ENCODE data around the gene ACTR2. TPM values are rescaled to one million over a fixed set of nuclear protein-coding genes. Genes with fewer than 3 reads are reported as not detected.

The ACTR2 gene
- polyA plus RNA-seq, 6 donors from 2014 or later, result 345 to 395 (median 383) TPM

- H3K9me3 Mint-ChIP-seq, result no peaks in the 10 kb centered on the region
- H3K27me3 Mint-ChIP-seq, result no peaks in the 10 kb centered on the region
- H3K27ac Mint-ChIP-seq, result peak overlapping the region in 2 of 6 donors; percentile 4 to 16
- DNase-seq, result no peak
- no peak for ATAC-seq (ENCODE audit: low read depth in 2 of 2)
- no peak overlapping the region for H3K4me3 Mint-ChIP-seq
- H3K4me1 Mint-ChIP-seq, result peaks cover 6 to 14% (median 11%) of the 10 kb centered on the region in 3 donors
- H3K36me3 Mint-ChIP-seq, result peaks cover 0 to 7% of the 10 kb centered on the region in 2 donors
These were observed 47.7 kb downstream of the ACTR2 start for GRCh38 chr2:65275141-65275915.

GRCh38 chr2:65276609-65277008, 49.0 kb downstream of the ACTR2 start:
- DNase-seq (no peak), ATAC-seq (ENCODE audit: low read depth in 2 of 2) (no peak)
- Mint-ChIP-seq H3K27me3 (no peaks in the 10 kb centered on the region), H3K9me3 (no peaks in the 10 kb centered on the region), H3K4me1 (peaks cover 6 to 14% (median 11%) of the 10 kb centered on the region in 3 donors), H3K4me3 (no peak overlapping the region), H3K27ac (peak overlapping the region in 1 of 6 donors; percentile 87), H3K36me3 (peaks cover 0 to 7% of the 10 kb centered on the region in 2 donors)

GRCh38 chr2:65277118-65277517, 49.5 kb downstream of the ACTR2 start:
- Mint-ChIP-seq H3K27ac (peak overlapping the region in 1 of 6 donors; percentile 26), H3K36me3 (peaks cover 0 to 7% of the 10 kb centered on the region in 2 donors), H3K9me3 (no peaks in the 10 kb centered on the region), H3K4me3 (no peak overlapping the region), H3K27me3 (no peaks in the 10 kb centered on the region), H3K4me1 (peaks cover 6 to 14% (median 11%) of the 10 kb centered on the region in 3 donors)
- no peak for ATAC-seq (ENCODE audit: low read depth in 2 of 2)
- no peak for DNase-seq

- no peak overlapping the region for H3K27ac Mint-ChIP-seq
These were observed 50.3 kb downstream of the ACTR2 start for GRCh38 chr2:65277791-65278483.

GRCh38 chr2:65278531-65278981, 50.9 kb downstream of the ACTR2 start:
- no peak for DNase-seq
- ATAC-seq (ENCODE audit: low read depth in 2 of 2), result no peak
- Mint-ChIP-seq H3K27me3 (no peaks in the 10 kb centered on the region), H3K4me1 (peaks cover 6 to 14% (median 11%) of the 10 kb centered on the region in 3 donors), H3K4me3 (no peak overlapping the region), H3K9me3 (no peaks in the 10 kb centered on the region), H3K36me3 (no peaks in the 10 kb centered on the region), H3K27ac (peak overlapping the region in 2 of 6 donors; percentile 9 to 89)

More at GRCh38 chr2:65277791-65278483, 50.3 kb downstream of the ACTR2 start:
- Mint-ChIP-seq H3K4me3 (no peak overlapping the region), H3K36me3 (no peaks in the 10 kb centered on the region), H3K27me3 (no peaks in the 10 kb centered on the region), H3K9me3 (no peaks in the 10 kb centered on the region), H3K4me1 (peaks cover 6 to 14% (median 11%) of the 10 kb centered on the region in 3 donors)
- ATAC-seq (ENCODE audit: low read depth in 2 of 2) (no peak), DNase-seq (no peak)

- Mint-ChIP-seq H3K4me3 (no peak overlapping the region), H3K36me3 (no peaks in the 10 kb centered on the region), H3K27me3 (peaks cover 0 to 4% (median 0%) of the 10 kb centered on the region in 3 donors), H3K4me1 (peaks cover 6 to 14% (median 11%) of the 10 kb centered on the region in 3 donors), H3K27ac (peak overlapping the region in 1 of 6 donors; percentile 41), H3K9me3 (no peaks in the 10 kb centered on the region)
- DNase-seq, result no peak
- no peak for ATAC-seq (ENCODE audit: low read depth in 2 of 2)
These were observed 52.1 kb downstream of the ACTR2 start for GRCh38 chr2:65279756-65280155.

GRCh38 chr2:65281627-65282351, 54.2 kb downstream of the ACTR2 start:
- Mint-ChIP-seq H3K36me3 (no peaks in the 10 kb centered on the region), H3K27ac (no peak overlapping the region), H3K4me3 (no peak overlapping the region), H3K4me1 (peaks cover 6 to 14% (median 7%) of the 10 kb centered on the region in 3 donors), H3K27me3 (peaks cover 0 to 4% (median 0%) of the 10 kb centered on the region in 3 donors), H3K9me3 (no peaks in the 10 kb centered on the region)
- DNase-seq, result no peak
- no peak for ATAC-seq (ENCODE audit: low read depth in 2 of 2)

- no peaks in the 10 kb centered on the region for H3K9me3 Mint-ChIP-seq
These were observed 54.9 kb downstream of the ACTR2 start for GRCh38 chr2:65282477-65283053.

GRCh38 chr2:65287364-65287763, 59.7 kb downstream of the ACTR2 start:
- no peaks in the 10 kb centered on the region for H3K36me3 Mint-ChIP-seq
- DNase-seq (no peak), ATAC-seq (ENCODE audit: low read depth in 2 of 2) (no peak)
- no peaks in the 10 kb centered on the region for H3K4me1 Mint-ChIP-seq
- H3K27me3 Mint-ChIP-seq, result peaks cover 0 to 11% (median 0%) of the 10 kb centered on the region in 3 donors
- no peak overlapping the region for H3K4me3 Mint-ChIP-seq
- H3K27ac Mint-ChIP-seq, result no peak overlapping the region
- no peaks in the 10 kb centered on the region for H3K9me3 Mint-ChIP-seq

More at GRCh38 chr2:65282477-65283053, 54.9 kb downstream of the ACTR2 start:
- Mint-ChIP-seq H3K27ac (no peak overlapping the region), H3K4me1 (peaks cover 6 to 14% (median 7%) of the 10 kb centered on the region in 3 donors), H3K27me3 (peaks cover 0 to 4% (median 0%) of the 10 kb centered on the region in 3 donors), H3K4me3 (no peak overlapping the region), H3K36me3 (no peaks in the 10 kb centered on the region)
- ATAC-seq (ENCODE audit: low read depth in 2 of 2) (no peak), DNase-seq (no peak)

- ATAC-seq (ENCODE audit: low read depth in 2 of 2) (no peak), DNase-seq (no peak)
- no peak overlapping the region for H3K4me3 Mint-ChIP-seq
- no peak overlapping the region for H3K27ac Mint-ChIP-seq
- peaks cover 0 to 13% (median 5%) of the 10 kb centered on the region in 3 donors for H3K27me3 Mint-ChIP-seq
- H3K4me1 Mint-ChIP-seq, result no peaks in the 10 kb centered on the region
- H3K36me3 Mint-ChIP-seq, result no peaks in the 10 kb centered on the region
- H3K9me3 Mint-ChIP-seq, result no peaks in the 10 kb centered on the region
These were observed 63.8 kb downstream of the ACTR2 start for GRCh38 chr2:65291216-65292105.

- H3K36me3 Mint-ChIP-seq, result no peaks in the 10 kb centered on the region
- H3K27ac Mint-ChIP-seq, result no peak overlapping the region
- no peaks in the 10 kb centered on the region for H3K9me3 Mint-ChIP-seq
- ATAC-seq (ENCODE audit: low read depth in 2 of 2), result no peak
- H3K27me3 Mint-ChIP-seq, result peaks cover 0 to 13% (median 5%) of the 10 kb centered on the region in 3 donors
- DNase-seq, result no peak
- no peak overlapping the region for H3K4me3 Mint-ChIP-seq
- peaks cover 0 to 3% (median 0%) of the 10 kb centered on the region in 3 donors for H3K4me1 Mint-ChIP-seq
These were observed 64.4 kb downstream of the ACTR2 start for GRCh38 chr2:65292106-65292400.

- H3K36me3 Mint-ChIP-seq, result no peaks in the 10 kb centered on the region
- H3K9me3 Mint-ChIP-seq, result no peaks in the 10 kb centered on the region
- peaks cover 0 to 13% (median 5%) of the 10 kb centered on the region in 3 donors for H3K27me3 Mint-ChIP-seq
- no peak overlapping the region for H3K27ac Mint-ChIP-seq
- peak overlapping the region in 1 of 8 donors; percentile 47 for H3K4me3 Mint-ChIP-seq
- H3K4me1 Mint-ChIP-seq, result peaks cover 0 to 4% (median 0%) of the 10 kb centered on the region in 3 donors
- DNase-seq (no peak), ATAC-seq (ENCODE audit: low read depth in 2 of 2) (no peak)
These were observed 64.9 kb downstream of the ACTR2 start for GRCh38 chr2:65292461-65293011.

Data from naive B cell (primary cell).